Lower leg skin (tissue), 3 donors: ENCODE measurements around the gene SIGLEC15.

Source experiments
- POLR2A ChIP-seq, 2 donors: fragments of 450-650 bp; IDR thresholded peaks; one replicate each; pipeline ENCODE4 v1.6.1; 2016 to 2017; ENCODE audit warnings: antibody characterized with exemption in 2 of 2, mild to moderate bottlenecking in 1 of 2, moderate library complexity in 1 of 2
- TF ChIP-seq, protein P1 (sequence below), 3 donors: fragments of 450-650 bp; IDR thresholded peaks; one replicate each; pipeline ENCODE4 v1.5.1; 2016; ENCODE audit warnings: antibody characterized with exemption in 3 of 3, mild to moderate bottlenecking in 3 of 3, moderate library complexity in 2 of 3

GRCh38 chr18:45863469-45863868 lies 38.0 kb downstream of the SIGLEC15 start:
- TF ChIP-seq, protein P1, sequence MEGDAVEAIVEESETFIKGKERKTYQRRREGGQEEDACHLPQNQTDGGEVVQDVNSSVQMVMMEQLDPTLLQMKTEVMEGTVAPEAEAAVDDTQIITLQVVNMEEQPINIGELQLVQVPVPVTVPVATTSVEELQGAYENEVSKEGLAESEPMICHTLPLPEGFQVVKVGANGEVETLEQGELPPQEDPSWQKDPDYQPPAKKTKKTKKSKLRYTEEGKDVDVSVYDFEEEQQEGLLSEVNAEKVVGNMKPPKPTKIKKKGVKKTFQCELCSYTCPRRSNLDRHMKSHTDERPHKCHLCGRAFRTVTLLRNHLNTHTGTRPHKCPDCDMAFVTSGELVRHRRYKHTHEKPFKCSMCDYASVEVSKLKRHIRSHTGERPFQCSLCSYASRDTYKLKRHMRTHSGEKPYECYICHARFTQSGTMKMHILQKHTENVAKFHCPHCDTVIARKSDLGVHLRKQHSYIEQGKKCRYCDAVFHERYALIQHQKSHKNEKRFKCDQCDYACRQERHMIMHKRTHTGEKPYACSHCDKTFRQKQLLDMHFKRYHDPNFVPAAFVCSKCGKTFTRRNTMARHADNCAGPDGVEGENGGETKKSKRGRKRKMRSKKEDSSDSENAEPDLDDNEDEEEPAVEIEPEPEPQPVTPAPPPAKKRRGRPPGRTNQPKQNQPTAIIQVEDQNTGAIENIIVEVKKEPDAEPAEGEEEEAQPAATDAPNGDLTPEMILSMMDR (IDR thresholded peaks at IDR 0.05): no peak
- TF ChIP-seq POLR2A (IDR thresholded peaks at IDR 0.05): no peak
